Stimulated activated CD8-positive, alpha-beta memory T cell treated with anti-CD3 and anti-CD28 coated beads, Interleukin-4, amount 100 ng/mL, for 4 hours (primary cell): ENCODE data around the gene C4BPB.

Experiments used
- DNase-seq, 2 donors: peaks; one replicate each; pipeline ENCODE4 v3.0.0-alpha.2; 2020; ENCODE audit warnings: low read depth in 2 of 2, low spot score in 1 of 2

The C4BPB gene

DNA sequence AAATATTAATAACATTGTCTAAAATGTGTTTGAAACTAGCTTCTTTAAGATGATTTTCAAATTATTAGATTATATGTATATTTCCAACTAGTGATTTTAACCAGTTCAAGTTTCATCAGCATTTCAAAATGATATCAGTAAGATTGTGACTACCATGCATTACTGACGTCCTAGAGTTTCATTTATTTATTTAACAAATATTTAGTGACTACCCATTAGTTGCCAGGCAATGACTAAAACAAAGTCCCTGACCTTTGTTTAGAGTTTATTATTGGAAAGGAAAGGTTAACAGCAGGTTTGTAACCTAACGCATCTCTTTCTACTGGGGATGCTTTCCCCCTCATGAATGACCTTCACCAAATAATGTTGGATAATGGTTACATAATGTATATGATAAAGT, 7.6 kb upstream of the C4BPB start:
- no peak for DNase-seq

DNA sequence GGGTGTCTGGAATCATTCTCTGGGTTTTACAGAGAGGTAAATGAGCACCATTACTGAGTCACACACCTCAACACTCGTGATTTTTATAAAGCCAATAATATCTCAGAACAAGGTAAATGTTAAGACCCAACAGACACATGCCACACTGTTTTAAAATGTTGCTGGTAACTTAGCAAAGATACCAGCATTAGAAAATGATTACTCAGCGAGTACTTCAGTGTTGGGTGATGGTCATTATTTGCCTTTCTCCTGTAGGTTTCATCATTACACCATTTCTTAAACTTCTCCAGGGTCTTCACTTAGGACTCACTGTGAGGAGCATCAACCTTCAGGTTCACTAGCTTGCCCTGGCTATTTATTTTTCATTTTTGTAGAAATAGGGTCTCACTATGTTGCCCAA, 6.9 kb upstream of the C4BPB start:
- no peak for DNase-seq

DNA sequence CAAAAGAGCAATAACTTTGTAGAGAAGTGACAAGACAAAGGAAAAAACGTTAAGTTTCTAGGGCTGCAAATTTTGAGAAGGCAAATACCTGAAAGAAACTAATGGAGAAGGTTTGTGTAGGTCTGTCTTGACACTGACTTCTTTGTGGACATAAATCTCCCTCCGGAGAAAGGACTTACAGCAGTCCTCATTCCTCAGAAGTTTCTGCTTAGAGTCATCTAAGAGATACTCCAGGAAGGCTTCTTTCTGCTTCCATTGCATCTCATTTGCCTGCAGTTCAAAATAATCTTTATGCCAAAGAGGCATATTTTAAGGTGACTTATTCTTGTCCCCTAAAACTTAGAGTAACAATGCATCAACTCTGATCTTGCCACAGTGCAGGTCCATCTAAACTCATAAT, 4.4 kb upstream of the C4BPB start:
- no peak for DNase-seq

DNA sequence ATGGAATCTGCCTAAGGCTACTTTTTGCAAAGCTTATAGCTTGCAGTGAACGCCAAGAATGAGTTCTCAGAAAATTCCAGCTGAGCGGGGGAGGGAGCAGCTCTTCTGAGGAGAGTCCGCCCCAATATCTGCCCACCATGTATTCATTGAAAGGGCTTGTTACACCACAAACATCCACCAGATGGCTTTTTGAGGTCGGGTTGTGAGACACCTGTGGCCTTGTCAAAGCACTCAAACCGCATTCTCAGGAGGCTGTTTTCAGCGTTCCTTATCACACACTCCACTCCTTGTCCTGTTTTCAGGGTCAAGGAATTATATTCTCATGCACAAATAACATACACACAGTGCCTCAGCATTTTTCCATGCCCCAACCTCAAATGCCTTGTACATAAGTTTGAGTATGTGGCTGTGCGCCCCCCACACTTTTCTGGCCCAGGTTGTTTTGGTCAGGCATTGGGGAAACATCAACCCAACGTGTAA, 3.9 kb upstream of the C4BPB start:
- DNase-seq = peak in 1 of 2 donors; percentile 20

DNA sequence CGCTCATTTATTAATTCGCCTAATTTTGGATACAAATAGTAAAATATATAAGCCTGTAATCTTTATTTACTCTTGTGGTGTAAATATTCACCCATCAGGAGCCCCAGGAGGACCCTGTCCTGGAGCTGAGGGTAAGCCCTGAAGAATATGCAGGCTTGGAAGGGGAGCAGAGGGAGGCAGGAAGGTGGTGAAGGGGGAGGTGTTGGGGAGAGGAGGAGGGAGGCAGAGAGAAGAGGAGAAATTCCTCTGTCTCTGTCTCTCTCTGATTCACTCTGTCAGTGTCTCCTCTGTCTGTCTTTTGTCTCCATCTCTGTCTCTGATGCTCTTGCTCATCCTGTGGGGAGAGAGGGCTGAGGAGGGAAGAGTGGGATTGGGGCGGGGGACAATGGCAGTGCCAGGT, 2.8 kb upstream of the C4BPB start:
- DNase-seq = no peak

DNA sequence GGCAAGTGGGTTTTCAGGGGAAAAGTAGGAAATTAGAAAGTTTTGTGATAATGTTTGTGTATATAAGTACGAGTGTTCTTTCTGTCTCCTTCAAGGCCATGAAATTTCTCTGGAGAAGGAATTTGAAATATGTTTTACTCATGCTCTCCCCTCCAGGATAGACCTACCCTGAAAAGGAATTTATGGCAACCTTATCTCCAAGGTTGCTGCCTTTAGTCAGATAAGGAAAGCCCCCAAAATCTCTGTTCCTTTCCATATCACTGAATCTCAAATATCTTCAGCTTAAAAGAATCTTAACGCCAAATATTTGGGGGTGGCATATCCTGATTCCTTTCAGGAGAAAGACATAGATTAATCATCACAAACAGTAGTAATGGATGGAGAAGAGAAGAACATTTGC, 499 bp upstream of the C4BPB start:
- no peak for DNase-seq

DNA sequence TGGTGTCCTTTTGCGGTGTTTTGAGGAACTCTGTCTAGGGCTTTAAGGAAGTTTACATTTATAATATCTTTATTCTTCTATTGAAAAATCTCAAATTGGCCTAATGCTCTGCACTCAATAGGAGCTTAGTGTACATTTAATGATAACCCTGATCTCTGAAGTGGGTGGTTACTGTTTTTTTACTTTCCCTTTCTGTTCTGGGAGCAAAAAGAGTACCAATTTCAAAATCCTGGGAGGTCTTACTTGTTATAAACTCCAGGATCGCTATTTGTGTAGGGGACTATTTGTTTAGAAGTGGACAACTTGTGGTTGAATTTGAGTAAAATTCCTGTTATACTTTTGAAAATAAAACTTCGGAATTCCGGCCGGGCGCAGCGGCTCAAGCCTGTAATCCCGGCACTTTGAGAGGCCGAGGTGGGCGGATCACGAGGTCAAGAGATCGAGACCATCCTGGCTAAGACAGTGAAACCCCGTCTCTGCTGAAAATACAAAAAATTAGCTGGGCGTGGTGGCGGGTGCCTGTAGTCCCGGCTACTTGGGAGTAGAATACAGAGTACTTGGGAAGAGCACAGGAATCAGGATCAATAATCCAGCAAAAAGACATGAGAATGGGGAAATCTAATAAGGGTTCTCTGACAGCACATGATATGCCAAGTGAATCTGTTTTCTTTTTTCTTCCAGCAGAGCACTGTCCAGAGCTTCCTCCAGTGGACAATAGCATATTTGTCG, 1.1 kb downstream of the C4BPB start:
- DNase-seq = no peak

DNA sequence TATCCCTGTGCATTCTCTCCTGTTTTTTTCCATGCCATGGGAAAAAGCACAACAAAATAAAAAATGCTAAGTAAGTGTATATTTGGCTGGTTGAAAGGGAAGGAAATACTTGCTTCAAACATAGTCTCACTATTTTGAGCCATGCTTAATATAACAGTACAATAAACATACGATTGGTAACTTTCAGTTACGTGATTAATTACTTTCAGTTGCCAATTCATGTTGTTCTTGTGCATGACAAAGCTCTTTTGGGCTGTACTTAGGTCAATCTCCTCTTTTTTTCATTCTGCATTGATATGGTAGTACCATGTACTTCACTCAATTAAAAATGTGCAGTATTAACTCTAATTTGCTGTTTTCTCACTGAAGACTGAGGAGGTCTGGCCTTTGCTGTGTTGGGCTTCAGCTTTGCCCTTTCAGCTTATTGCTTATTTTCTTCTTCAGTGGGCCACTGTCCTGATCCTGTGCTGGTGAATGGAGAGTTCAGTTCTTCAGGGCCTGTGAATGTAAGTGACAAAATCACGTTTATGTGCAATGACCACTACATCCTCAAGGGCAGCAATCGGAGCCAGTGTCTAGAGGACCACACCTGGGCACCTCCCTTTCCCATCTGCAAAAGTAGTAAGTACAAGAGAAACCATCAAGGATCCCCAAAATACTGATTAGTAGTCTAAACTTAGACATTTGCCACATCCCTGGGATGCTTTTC, 2.7 kb downstream of the C4BPB start:
- no peak for DNase-seq

DNA sequence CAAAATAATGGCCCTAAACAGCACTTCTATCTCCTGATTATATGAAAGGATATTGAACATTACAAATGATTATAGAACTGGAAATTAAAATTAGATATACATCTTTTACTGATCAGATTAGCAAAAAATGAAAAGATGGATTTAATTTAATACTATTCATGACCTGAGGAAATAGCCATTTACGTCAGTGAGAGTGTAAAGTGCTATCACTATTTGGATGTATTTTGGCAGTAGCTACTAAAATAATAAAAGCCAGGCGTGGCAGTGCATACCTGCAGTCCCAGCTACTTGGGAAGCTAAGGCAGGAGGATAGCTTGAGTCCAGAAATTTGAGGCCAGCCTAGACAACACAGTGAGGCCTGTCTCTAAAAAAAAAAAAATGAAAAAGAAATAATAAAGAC, 5.3 kb downstream of the C4BPB start:
- DNase-seq = no peak

DNA sequence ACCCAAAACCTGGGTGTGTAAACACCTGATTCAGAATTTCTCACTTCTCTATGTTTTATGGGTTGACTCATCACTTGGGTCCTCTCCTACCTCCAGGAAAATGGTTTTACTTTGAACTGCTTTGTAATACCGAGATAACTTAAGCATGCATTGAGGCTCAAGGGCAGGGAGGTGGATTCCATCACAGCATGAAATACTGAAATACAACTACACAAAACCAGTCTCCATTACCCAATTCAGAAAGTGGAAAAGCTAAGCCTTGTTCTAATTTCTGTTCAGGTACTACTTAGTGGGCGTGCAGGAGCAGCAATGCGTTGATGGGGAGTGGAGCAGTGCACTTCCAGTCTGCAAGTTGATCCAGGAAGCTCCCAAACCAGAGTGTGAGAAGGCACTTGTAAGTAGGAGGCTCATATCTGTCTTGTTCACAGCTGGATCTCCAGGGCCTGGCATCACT, 9.2 kb downstream of the C4BPB start:
- no peak for DNase-seq

DNA sequence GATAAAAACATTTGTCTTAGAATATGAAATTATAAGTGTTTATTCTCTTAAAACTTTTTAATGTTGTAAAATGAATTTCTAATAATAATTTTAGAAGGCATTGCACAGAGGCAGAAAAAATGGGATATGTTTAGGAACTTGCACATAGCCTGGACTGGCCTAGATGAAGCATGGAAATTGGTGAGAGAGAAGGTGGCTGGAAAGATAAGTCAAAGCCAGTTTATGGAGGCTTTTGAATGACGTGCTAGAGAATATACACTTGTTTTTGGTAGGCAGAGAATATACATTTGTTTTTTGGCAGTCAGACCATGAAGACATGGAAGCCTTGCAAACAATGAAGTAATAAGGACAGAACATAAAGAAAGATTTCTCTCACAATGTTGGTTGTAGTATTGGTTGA, 13.1 kb downstream of the C4BPB start:
- DNase-seq = no peak

DNA sequence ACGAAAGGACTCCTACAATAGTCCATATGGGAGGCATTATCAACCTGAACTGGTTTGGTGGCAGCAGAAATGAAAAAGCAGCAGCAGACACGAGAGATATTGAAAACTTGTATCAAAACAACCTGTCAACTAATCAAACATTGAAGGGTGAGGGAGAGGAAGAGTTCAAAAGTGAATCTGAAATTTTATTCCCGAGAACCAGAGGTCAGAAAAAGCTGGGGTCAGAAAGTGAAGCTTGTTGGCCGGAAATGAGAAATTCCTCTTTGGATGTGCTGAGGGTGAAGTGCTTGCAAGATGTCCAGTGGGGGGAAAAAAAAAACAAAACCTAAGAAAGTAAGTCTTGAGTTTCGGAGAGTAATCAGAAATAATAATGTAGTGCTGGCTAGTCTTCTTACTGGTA, 13.5 kb downstream of the C4BPB start:
- no peak for DNase-seq

DNA sequence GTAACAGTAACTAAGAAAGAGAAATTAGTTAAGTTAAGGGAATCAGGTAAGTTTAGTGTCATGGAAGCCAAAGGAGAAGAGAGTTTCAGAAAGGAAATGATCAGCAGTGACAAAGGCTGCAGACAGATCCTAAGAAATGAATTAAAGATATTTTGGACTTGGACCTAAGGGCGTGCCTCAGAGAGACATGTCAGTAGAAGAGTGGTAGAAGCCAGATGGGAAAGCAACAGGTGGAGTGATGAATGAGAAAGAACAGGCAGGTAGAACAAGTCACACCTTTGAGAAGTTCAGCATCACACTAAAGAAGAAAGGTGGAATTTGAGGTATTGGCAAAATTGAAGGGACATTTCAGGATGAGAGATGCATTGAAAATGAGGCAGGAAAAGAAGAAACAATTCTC, 14.0 kb downstream of the C4BPB start:
- no peak for DNase-seq

DNA sequence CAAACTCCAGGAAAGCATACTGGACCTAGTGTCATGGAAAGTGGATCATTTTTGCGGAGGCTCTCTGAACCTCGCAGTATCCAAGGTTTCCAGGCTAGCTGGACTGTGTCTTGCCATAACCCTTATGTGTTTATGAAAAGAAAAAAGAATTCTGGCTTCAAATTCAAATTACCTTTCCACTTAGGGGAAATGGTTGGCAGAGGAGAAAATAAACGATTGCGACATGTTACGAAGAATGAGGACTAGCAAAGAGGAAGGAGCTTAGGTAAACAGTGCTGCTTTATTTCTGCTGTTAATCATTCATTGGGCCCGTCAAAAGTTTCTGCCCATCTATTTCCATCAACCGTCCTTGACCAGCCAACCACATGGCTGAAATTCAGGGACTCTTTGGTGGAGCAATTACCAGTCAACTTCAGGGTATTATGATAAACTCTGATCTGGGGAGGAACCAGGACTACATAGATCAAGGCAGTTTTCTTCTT, 15.3 kb downstream of the C4BPB start, which contains the start of gene C4BPA:
Gene C4BPA, plus strand, starts transcription at position 342 of the 482 bp plus-strand sequence. CDS start 8,793 bp downstream, outside the sequence.
- no peak for DNase-seq

DNA sequence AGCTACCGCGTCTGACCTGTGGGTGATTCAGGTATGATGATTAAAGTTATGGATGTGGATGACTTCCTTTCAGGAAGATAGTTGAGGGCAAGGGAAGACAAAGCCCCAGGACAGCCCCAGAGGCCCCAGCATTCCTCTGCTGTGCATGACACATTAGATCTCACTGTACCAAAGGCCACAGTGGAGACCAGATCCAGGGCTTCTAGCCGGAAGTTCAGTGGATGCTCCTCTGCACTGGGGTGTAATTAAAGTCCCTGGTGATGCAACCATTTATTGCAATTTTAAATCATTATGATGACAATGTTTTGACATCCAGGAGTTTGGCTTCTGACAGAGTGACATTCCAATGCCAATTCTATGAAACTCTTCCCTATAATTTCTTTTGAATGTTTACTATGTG, 20.3 kb downstream of the C4BPB start:
- DNase-seq = no peak

DNA sequence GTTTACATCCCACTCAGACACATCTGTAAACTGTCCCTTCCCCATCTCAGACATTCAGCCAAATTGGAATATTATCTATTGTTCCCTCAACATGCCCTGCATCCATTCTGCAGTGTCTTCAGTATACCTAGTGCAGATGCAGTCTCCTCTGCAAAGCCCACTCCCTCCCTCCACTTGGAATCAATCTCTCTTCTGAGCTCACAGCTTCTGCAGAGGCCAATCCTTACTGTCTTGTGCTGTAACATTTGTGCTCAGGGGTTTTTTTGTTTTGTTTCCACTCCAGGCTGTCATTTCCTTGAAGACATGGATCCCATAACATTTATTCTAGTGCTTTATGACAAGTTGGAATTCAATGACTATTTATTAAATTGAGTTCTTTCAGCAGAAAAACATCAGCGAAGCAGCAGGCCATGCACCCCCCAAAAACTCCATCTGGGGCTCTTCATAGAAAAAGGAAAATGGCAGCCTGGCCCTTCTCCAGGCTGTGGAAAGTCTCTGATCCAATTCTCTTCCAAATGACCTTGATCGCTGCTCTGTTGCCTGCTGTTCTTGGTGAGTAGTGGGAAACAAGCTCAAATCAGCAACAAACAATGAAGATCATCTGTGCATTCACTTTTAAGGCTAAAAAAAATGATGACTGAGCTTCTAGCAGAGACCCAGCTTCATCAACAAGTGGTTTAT, 24.1 kb downstream of the C4BPB start:
- no peak for DNase-seq

DNA sequence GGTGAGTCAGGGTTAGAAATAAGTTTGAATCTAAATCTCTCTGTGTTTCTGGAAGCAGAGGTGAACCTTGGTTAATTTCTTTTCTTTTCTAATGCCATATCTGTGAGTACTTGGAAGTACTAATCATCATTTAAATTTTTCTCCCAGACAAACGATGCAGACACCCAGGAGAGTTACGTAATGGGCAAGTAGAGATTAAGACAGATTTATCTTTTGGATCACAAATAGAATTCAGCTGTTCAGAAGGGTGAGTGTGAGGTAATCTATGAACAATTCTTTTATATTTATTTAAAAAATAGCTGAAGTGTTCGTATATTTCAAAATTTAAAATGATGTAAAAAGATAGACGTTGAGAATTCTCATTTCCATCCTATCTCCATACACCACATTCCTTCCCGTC, 26.6 kb downstream of the C4BPB start:
- DNase-seq = no peak

DNA sequence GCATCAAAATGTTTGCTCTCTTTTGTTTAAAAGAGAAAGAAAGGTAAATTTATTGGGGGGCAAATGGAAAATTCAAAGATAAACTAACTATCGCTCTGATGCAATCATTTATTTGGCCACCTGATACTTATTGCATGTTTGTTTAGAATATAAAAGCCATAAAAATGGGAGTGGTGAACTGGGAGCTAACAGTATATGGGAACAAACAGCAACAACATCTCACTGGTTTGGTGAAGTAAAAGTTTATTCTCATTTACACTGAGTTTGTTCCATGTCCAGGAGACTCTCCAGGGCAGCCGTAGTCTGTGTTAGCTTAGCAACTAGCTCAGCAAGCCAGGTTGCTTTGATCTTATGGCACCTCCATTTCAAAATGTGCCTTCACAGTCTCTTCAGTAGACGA, 35.7 kb downstream of the C4BPB start:
- no peak for DNase-seq

DNA sequence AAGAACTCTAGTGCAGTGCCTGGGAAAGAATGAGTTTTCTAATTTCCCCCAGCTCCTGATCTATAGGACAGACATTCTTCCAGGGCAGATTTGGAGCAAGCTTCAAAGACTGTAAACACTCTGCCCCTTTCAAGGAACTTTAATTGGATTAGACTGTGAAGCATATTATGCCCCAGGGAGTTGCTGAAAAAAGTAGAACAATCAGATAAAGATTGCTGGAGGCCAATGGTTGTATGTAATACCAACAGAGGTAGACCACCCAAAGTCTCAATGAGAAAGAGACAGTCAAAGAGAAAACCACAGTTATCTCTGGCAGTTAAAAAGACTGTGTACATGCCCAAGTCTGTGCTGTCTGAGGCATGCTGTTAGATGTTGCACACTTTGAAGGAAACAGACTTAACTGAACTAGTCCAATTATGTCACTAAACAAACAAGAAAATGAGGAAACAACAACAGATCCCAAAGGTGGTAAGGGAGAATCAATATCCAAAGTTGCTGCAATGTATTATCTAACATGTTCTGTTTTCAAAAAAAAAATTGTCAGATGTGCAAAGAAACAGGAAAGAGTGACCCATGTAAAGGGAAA, 39.8 kb downstream of the C4BPB start:
- no peak for DNase-seq

DNA sequence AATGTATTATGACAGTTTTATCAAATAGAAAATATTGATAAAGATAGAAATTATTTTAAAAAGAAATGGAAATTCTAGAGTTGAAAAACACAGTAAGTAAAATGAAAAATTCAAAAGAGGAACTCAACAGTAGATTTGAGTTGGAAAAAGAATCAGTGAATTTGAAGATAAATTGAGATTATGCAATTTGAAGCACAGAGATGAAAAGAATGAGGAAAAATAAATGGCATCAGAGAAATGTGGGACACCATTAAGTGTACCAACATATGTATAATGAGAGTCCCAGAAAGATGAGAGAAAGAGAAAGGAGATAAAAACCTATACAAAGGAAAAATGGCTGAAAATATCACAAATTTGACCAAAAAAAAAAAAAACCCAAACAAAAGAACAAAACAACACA, 40.4 kb downstream of the C4BPB start:
- no peak for DNase-seq

DNA sequence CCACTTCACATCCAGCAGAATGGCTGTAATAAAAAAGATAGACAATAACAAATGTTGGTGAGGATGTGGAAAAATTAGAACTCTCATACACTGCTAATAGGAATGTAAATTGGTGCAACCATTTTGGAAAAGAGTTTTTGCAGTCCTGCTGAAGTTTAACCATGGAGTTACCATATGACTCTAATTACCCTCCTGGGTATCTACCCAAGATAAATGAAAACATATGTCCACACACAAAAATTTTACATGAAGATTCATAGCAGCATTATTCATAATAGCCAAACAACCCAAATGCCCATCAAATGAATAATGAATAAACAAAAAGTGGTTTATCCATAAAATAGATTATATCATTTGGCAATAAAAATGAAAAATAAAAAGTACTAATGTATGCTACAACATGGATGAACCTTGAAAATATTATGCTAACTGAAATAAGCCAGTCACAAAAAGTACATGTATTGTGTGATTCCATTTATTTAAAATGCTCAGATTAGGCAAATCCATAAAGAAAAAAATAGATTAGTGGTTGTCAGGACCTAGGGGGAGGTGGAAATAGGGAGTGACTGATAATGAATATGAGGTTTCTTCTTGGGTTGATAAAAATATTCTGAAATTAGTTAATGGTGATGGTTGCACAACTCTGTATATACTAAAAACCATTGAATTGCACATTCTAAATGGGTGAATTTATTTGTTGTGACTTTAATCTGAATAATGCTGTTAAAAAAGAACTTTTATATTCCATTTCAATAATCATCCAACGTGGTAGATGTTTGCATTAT, 41.8 kb downstream of the C4BPB start:
- no peak for DNase-seq
